Measurements from ENCODE around the gene ARL16.

- TF ChIP-seq FOXP2 (optimal IDR thresholded peaks at IDR 0.05; ENCODE audit: control extremely low read depth, extremely low read length, insufficient read depth): no peak
- TF ChIP-seq POLR2AphosphoS5 (IDR thresholded peaks at IDR 0.05; ENCODE audit: borderline replicate concordance, low read depth, low read length): no peak
Measured at GRCh38 chr17:81717049-81717765, 33.6 kb upstream of the ARL16 start.
